Ramos (cell line): ENCODE data around the gene ZNF789.
"Not testable (repeated sequence)": the region's sequence is repeated elsewhere in the genome, so short reads cannot be mapped to it uniquely, and the experiment has no call there.

Experiments used
- in situ Hi-C: fragments of 300-500 bp; cut with MboI; formaldehyde crosslinking; loops from one replicate; pipeline ENCODE4 v1.14.3; 2022; ENCODE audit warnings: low sequenced_read_pairs; ENCODE audit not compliant: unreplicated experiment

The ZNF789 gene

DNA sequence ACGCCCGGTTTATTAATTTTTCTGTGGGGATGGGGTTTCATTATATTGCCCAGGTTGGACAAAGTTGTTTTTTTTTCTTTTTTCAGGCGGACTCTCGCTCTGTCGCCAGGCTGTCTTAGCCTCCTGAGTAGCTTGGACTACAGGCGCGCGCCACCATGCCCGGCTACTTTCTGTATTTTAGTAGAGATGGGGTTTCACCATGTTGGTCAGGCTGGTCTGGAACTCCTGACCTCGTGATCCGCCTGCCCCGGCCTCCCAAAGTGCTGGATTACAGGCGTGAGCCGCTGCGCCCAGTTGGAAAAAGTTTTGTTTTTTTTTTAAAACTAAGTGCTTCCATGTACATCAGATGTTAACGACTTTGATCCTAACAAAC lies 27.9 kb downstream of the ZNF789 start:
- in situ Hi-C loops = no loop called here

DNA sequence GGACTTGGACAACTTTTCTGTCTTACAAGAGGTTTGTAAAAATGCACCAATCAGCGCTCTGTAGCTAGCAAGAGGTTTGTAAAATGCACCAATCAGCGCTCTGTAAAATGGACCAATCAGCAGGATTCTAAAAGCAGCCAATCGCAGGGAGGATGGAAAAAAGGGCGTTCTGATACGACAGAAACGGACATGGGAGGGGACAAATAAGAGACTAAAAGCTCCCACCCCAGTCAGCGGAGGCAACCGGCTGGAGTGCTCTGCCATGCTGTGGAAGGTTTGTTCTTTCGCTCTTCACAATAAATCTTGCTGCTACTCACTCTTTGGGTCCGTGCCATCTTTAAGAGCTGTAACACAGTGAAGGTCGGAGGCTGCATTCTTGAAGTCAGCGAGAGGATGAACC lies 28.5 kb downstream of the ZNF789 start:
- in situ Hi-C loops = not testable (repeated sequence)

GRCh38 chr7:99504281-99504602 lies 31.6 kb downstream of the ZNF789 start:
- in situ Hi-C loops = no loop called here

- in situ Hi-C loops = no loop called here
Observed at GRCh38 chr7:99504603-99505323, 32.1 kb downstream of the ZNF789 start, which contains the start of gene ZKSCAN5. TSS of gene ZKSCAN5 (plus strand) at chr7:99504662. CDS start at chr7:99506045, 1,383 bp downstream.

GRCh38 chr7:99505324-99505662 lies 32.6 kb downstream of the ZNF789 start:
- in situ Hi-C loops = no loop called here

DNA sequence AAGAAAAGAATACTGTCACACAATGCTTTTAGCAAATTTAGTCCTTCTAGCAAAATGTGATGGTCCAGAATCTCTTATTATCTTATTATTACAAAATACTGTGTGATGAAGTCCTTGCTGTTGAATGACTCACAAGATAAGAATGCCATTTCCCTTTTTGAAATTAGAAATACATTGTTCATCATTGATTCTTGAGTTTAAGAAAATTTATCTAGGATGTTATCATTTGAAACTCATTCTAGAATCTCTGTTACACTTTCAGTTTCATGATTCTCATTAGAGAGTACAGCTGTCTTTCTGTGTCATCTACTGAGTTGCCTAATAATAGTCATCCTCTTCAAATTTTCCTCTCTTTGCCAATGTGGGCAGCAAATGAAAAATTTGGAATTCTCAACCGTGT lies 41.4 kb downstream of the ZNF789 start:
- in situ Hi-C loops = no loop called here

GRCh38 chr7:99521399-99521798 lies 48.7 kb downstream of the ZNF789 start:
- in situ Hi-C loops = no loop called here

GRCh38 chr7:99525713-99526440 lies 53.2 kb downstream of the ZNF789 start:
- in situ Hi-C loops = no loop called here

GRCh38 chr7:99531354-99531765 lies 58.7 kb downstream of the ZNF789 start:
- in situ Hi-C loops = no loop called here

- in situ Hi-C loops = no loop called here
Observed at GRCh38 chr7:99535667-99536066, 63.0 kb downstream of the ZNF789 start.
